Dedifferentiated amniotic fluid mesenchymal stem cell (primary cell): ENCODE results near the gene RETREG3.
"Not testable (repeated sequence)": the region's sequence is repeated elsewhere in the genome, so short reads cannot be mapped to it uniquely, and the experiment has no call there.

Source experiments
- DNase-seq: peaks from one replicate; pipeline ENCODE4 v3.0.0-alpha.2; 2016; ENCODE audit errors: extremely low spot score

The RETREG3 gene

GRCh38 chr17:42613699-42614295 is 4.6 kb upstream of the RETREG3 start:
- DNase-seq: no peak

GRCh38 chr17:42612013-42612412 is 2.8 kb upstream of the RETREG3 start:
- DNase-seq: no peak

DNA sequence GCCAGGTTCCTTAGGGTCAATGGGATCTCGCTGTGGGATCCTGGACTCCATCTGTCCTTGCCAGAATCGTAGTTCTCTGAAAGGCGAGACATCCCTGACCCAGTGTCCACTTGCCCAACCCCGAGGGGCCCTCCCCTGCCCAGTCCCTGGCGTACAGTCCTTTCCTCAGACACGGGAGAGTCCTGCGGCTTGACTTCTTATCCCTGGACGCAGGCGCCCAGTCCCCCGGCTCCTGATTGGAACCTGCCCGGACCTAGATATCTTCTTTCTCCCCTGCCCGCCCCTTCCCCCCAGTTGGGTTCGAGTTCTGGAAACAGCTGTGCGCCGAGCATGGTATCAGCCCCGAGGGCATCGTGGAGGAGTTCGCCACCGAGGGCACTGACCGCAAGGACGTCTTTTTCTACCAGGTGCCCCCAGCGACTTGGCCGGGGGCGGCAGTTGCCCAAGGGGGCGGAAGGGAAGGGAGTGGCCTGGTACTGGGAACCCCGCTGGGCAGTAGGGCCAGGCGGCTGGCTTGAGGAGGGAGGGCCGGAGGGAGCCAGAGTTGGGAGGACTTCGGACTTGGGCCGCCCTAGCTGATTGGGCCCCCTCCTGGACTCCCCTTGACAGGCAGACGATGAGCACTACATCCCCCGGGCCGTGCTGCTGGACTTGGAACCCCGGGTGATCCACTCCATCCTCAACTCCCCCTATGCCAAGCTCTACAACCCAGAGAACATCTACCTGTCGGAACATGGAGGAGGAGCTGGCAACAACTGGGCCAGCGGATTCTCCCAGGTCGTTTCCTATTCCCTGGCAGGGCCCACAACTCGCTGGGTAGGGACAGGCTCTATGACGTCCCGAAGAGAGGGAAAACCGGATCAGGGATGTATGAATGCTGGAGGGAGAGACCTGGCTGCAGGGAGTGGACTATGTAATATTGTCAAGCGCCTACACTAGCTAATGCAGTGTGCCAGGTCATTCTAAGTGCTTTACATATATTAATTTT is 934 bp upstream of the RETREG3 start:
- DNase-seq: not testable (repeated sequence)

GRCh38 chr17:42608305-42609181 is 631 bp downstream of the RETREG3 start:
- no peak for DNase-seq

- no peak for DNase-seq
Observed at GRCh38 chr17:42607769-42608168, 1.4 kb downstream of the RETREG3 start.

DNA sequence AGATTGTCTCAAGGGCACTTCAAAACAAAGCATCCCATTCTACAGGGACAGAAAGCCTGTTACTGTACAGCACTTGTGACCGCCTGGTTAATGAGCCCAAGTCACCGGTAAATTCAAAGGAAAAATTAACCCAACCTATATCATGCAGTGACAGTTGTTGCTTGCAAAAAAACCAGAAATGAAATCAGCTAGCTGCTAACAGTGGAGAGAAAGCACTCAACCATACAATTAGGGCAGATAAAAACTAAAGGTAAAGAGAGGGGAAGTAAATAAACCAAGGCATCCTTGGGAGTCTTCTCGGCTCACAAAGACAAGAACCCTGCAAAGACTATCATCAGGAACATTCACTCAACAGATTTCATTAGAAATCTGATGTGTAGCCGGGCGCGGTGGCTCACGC is 5.9 kb downstream of the RETREG3 start:
- DNase-seq: no peak

DNA sequence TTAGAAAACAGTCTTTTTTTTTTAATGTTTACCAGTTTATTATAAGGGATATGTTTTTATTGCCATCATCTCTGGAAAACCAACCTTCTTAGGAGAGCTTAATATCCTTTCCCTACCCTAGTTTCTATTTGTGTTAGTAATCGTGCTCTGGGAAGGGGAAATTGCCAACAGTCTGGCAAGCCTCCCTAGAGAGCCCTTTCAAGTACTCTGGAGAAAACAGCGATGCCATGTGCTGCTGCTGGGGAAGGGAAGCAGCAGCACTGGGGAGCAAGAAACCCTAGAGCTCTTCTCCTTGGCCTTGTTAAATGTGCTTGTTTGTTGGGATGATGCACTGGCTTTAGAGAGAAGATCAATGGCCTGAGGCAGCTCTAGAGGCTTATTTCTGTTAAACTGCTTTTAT is 10.3 kb downstream of the RETREG3 start:
- no peak for DNase-seq

DNA sequence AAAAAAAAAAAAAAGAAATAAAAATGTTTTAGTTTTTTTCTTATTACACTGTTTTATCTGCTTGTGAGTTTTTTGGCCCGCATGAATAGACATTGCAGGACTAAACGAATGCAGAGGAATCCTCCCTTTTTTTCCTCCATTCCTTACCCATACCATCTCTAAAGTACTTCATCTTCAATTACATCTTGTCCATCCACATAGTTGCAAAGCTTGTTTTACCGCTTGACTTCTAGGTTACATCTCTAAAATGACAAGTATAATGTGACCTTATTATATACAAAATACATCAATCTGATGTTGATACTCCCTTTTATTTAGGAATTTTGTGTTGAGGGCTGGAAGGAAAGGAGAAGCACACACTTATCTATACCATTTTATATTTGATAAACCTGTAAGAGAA is 12.8 kb downstream of the RETREG3 start:
- no peak for DNase-seq

GRCh38 chr17:42591411-42591810 is 17.8 kb downstream of the RETREG3 start:
- no peak for DNase-seq

DNA sequence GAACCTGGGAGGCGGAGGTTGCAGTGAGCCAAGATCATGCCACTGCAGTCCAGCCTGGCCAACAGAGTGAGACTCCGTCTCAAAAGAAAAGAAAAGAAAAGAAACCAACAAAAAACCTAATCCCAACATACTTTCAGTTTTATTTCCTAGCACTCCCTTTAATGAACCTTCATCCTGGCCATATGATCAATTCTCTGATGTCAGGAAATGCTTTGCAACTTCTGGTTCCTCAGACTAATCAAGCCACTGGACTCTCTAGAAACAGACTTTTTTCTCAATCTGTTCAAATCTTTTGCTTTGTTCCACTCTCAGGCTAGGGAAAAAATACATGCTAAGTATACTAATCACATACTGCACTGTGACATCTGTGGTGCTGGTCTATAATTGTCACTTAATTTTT is 18.3 kb downstream of the RETREG3 start:
- no peak for DNase-seq

- no peak for DNase-seq
Observed at GRCh38 chr17:42586514-42587230, 22.5 kb downstream of the RETREG3 start.

GRCh38 chr17:42585353-42585752 is 23.8 kb downstream of the RETREG3 start:
- no peak for DNase-seq

GRCh38 chr17:42584880-42585279 is 24.3 kb downstream of the RETREG3 start:
- no peak for DNase-seq

DNA sequence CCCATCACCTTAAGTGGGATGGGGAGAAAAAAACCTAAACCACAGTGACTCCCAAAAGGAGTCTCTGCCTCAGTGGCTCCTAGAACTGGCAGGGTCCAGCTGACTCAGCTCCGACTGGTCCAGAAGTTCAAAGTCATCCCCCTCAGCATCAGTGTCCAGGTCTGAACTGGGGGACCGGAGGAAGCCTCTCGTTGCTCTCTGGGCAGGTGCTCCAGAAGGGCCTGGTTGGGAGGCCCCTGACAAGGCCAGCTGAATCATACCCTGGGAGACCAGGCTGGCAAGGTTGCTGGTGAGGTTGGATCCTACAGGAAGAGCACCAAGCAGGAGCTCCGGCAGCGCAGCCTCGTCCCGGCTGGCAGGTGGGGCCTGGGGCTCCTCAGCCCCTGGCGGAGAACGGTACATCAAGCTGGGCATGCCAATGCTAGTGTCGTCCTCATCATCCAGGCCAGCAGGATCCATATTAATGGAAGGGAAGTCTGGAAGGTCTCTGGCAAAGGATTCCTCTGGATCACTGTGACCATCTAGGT is 27.4 kb downstream of the RETREG3 start:
- no peak for DNase-seq

DNA sequence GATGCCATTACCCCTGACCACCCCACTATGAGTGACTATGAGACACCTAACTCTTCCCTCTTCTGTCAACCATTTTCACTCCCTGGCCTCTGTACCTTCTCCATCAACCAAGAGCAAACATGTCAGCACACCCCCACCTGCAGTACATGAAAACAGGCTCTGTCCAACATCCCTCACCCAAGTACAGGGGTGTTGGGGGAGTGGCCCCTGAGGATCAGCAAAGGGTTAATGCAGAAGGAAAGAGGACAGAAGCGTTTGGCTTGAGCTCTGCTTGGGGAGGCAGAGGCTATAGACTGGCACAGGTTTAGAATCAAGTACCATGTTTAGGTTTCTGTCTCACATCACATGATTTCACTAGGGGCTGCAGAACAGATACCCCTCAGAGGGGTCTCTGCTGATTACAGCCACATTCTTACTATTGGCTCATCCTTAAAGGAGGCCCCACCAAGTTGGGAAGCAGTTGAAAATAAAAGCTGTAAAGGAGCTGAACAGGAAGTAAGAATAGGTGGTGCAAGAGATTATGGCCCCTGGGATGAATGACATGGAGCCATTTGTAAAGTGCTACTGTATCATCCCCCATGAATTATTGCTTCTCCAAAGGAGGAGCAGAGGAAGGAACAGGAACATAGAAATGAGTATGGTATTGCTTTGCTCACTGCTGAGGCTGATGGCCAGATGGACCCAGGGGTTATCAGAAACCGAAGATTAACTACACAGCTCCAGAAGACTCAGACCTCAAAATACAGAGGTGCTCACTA is 29.2 kb downstream of the RETREG3 start:
- no peak for DNase-seq

- DNase-seq: peak; percentile 69
Observed at GRCh38 chr17:42578282-42578869, 30.8 kb downstream of the RETREG3 start.

- DNase-seq: peak; percentile 95
Observed at GRCh38 chr17:42577532-42578281, 31.5 kb downstream of the RETREG3 start, which contains the start of gene PSMC3IP. TSS of gene PSMC3IP (minus strand) at chr17:42577729. CDS start at chr17:42577686, 43 bp downstream.

DNA sequence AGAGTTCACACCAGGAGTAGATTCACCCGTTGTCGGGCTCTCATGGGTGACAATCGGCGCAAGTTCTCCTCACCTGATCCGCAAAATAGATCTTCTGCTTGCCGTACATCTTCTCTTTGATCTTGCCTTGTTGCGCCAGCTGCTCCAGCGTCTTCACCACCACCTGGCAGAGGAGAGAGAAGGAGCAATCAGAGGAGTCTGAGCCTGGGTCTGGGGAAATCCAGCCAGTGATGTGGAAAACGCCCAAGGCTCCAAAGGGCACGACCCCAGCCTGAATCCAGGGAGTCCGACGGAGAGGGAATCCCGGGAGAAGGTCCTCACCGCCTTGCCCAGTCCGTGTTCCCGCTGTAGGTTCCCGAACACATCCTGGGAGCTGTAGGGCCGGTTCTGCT is 32.0 kb downstream of the RETREG3 start:
- DNase-seq: no peak

GRCh38 chr17:42574463-42574862 is 34.7 kb downstream of the RETREG3 start:
- DNase-seq: no peak
